ENCODE data around the gene FOXG1.

The FOXG1 gene

GRCh38 chr14:28776482-28777266, 10.1 kb downstream of the FOXG1 start:
- no peak for DNase-seq (ENCODE audit: low read depth)

GRCh38 chr14:28777471-28778137, 11.0 kb downstream of the FOXG1 start:
- DNase-seq (ENCODE audit: low read depth) = no peak

GRCh38 chr14:28778138-28779117, 11.8 kb downstream of the FOXG1 start:
- DNase-seq (ENCODE audit: low read depth) = no peak

GRCh38 chr14:28779456-28779855, 12.9 kb downstream of the FOXG1 start:
- no peak for DNase-seq (ENCODE audit: low read depth)

- no peak for DNase-seq (ENCODE audit: low read depth)
These were observed 14.5 kb downstream of the FOXG1 start for GRCh38 chr14:28780843-28781820.

- no peak for DNase-seq (ENCODE audit: low read depth)
These were observed 15.7 kb downstream of the FOXG1 start for GRCh38 chr14:28782301-28782700.

- no peak for DNase-seq (ENCODE audit: low read depth)
These were observed 17.1 kb downstream of the FOXG1 start for GRCh38 chr14:28783664-28784063.

- DNase-seq (ENCODE audit: low read depth) = no peak
These were observed 17.8 kb downstream of the FOXG1 start for GRCh38 chr14:28784096-28785048.

- DNase-seq (ENCODE audit: low read depth) = no peak
These were observed 18.7 kb downstream of the FOXG1 start for GRCh38 chr14:28785096-28785952.

GRCh38 chr14:28807518-28807917, 40.9 kb downstream of the FOXG1 start:
- DNase-seq (ENCODE audit: low read depth) = no peak

GRCh38 chr14:28813810-28814209, 47.2 kb downstream of the FOXG1 start:
- DNase-seq (ENCODE audit: low read depth) = no peak
